H1 (cell line): ENCODE data around the gene IQGAP1. TPM values are rescaled to one million over a fixed set of nuclear protein-coding genes. Genes with fewer than 3 reads are reported as not detected.

Source experiments
- CTCF ChIA-PET: fragments of 300-600 bp; sonication (Branson Sonifier 250); formaldehyde crosslinking; loops from one replicate; lab custom pipeline; 2021; ENCODE audit not compliant: partially characterized antibody; lab: Charles Lee
- POLR2A ChIA-PET: fragments of 300-600 bp; sonication (Branson Sonifier 250); formaldehyde crosslinking; loops from one replicate; lab custom pipeline; 2021; ENCODE audit warnings: inconsistent platforms; ENCODE audit not compliant: partially characterized antibody; lab: Charles Lee
- DNase-seq, 2 experiments: peaks; one replicate each; pipeline versions ENCODE4 v3.0.0 to v3.0.0-alpha.2; 2010 to 2022; ENCODE audit warnings: low spot score in 2 of 2, low read depth in 1 of 2, mixed read lengths in 1 of 2
- FAIRE-seq: peaks from 2 replicates; lab custom pipeline; 2011; peaks lifted over from hg19 to GRCh38; lab: Jason Lieb, UNC
- H2AFZ ChIP-seq: 2 replicates; pipeline ENCODE4 v1.8.1; 2012; ENCODE audit warnings: low read length, inconsistent platforms
- H2AK5ac ChIP-seq: 2 replicates; pipeline ENCODE4 v1.6.1; 2013; ENCODE audit warnings: low read depth, low read length
- H2BK120ac ChIP-seq: replicated peaks from 2 replicates; pipeline ENCODE3; 2013; ENCODE audit warnings: low read depth, low read length, inconsistent platforms
- H2BK12ac ChIP-seq: 2 replicates; pipeline ENCODE4 v1.6.1; 2013; ENCODE audit warnings: low read depth, low read length
- H2BK15ac ChIP-seq: 2 replicates; pipeline ENCODE4 v1.6.1; 2013; ENCODE audit warnings: low read length
- H2BK20ac ChIP-seq: 2 replicates; pipeline ENCODE4 v1.6.1; 2013; ENCODE audit warnings: low read length
- H2BK5ac ChIP-seq: 2 replicates; pipeline ENCODE4 v1.6.1; 2013; ENCODE audit warnings: low read depth, low read length
- H3K14ac ChIP-seq: 2 replicates; pipeline ENCODE4 v1.6.1; 2013; ENCODE audit warnings: inconsistent platforms; ENCODE audit not compliant: insufficient read length
- H3K18ac ChIP-seq: 2 replicates; pipeline ENCODE4 v1.6.1; 2013; ENCODE audit warnings: low read length; ENCODE audit errors: extremely low read depth
- H3K23ac ChIP-seq: 2 replicates; pipeline ENCODE4 v1.6.1; 2013; ENCODE audit warnings: inconsistent platforms; ENCODE audit not compliant: insufficient read length
- H3K23me2 ChIP-seq: 2 replicates; pipeline ENCODE4 v1.6.1; 2013; ENCODE audit warnings: low read depth, low read length
- H3K27ac ChIP-seq: 2 replicates; pipeline ENCODE4 v1.6.1; 2011; ENCODE audit warnings: low read depth, low read length, inconsistent platforms
- H3K27me3 ChIP-seq, 4 experiments: replicated peaks in 1 of 4; 1 replicate in 1 of 4; 2 replicates in 3 of 4; pipeline versions ENCODE4 v1.6.1 to v1.8.1; 2011 to 2013; ENCODE audit warnings: low read length in 3 of 4, mild to moderate bottlenecking in 3 of 4, inconsistent platforms in 2 of 4, mixed read lengths in 2 of 4, moderate library complexity in 1 of 4; ENCODE audit not compliant: control insufficient read depth in 3 of 4, insufficient read depth in 3 of 4; ENCODE audit errors: extremely low read depth in 1 of 4
- H3K36me3 ChIP-seq, 4 experiments: 2 replicates each; pipeline versions ENCODE4 v1.6.1 to v1.8.1; 2011 to 2013; ENCODE audit warnings: mild to moderate bottlenecking in 4 of 4, low read length in 3 of 4, moderate library complexity in 2 of 4, control low read depth in 1 of 4, inconsistent platforms in 1 of 4; ENCODE audit not compliant: insufficient read depth in 4 of 4, control insufficient read depth in 2 of 4
- H3K4ac ChIP-seq: replicated peaks from 2 replicates; pipeline ENCODE3; 2013; ENCODE audit warnings: low read length, low read depth, mixed read lengths, inconsistent platforms; ENCODE audit not compliant: insufficient read length
- H3K4me1 ChIP-seq, 4 experiments: replicated peaks in 1 of 4; 1 replicate in 1 of 4; 2 replicates in 3 of 4; pipeline versions ENCODE4 v1.6.1 to v1.8.1; 2011 to 2013; ENCODE audit warnings: low read length in 3 of 4, inconsistent platforms in 2 of 4, mixed read lengths in 1 of 4; ENCODE audit not compliant: insufficient read depth in 4 of 4, control insufficient read depth in 3 of 4
- H3K4me2 ChIP-seq, 2 experiments: 2 replicates each; pipeline versions ENCODE4 v1.6.1 to v1.8.1; 2011 to 2013; ENCODE audit warnings: low read depth in 2 of 2, low read length in 2 of 2, control low read depth in 1 of 2, inconsistent platforms in 1 of 2, mild to moderate bottlenecking in 1 of 2; ENCODE audit not compliant: insufficient read depth in 1 of 2
- H3K4me3 ChIP-seq, 4 experiments: fragments of 200-600, 300-600 bp in 1 of 4; sonication (generic), shearing (Covaris generic), sonication (Bioruptor Twin) in 1 of 4; 2 replicates each; pipeline versions ENCODE4 v1.5.1 to v1.8.1; 2011 to 2016; ENCODE audit warnings: low read length in 4 of 4, low read depth in 3 of 4, control low read depth in 2 of 4, inconsistent platforms in 2 of 4, mild to moderate bottlenecking in 2 of 4, mixed read lengths in 1 of 4, moderate library complexity in 1 of 4; ENCODE audit not compliant: insufficient read depth in 2 of 4; ENCODE audit errors: extremely low read depth in 1 of 4
- H3K56ac ChIP-seq: replicated peaks from 2 replicates; pipeline ENCODE3; 2013; ENCODE audit warnings: low read depth, mild to moderate bottlenecking, mixed read lengths, low read length, inconsistent platforms; ENCODE audit not compliant: insufficient read length
- H3K79me1 ChIP-seq: 2 replicates; pipeline ENCODE4 v1.6.1; 2013; ENCODE audit warnings: low read depth, low read length, control low read depth
- H3K79me2 ChIP-seq, 2 experiments: 2 replicates each; pipeline versions ENCODE4 v1.6.1 to v1.8.1; 2012 to 2013; ENCODE audit warnings: low read length in 2 of 2, mild to moderate bottlenecking in 2 of 2, inconsistent platforms in 1 of 2; ENCODE audit not compliant: insufficient read depth in 2 of 2, control insufficient read depth in 1 of 2
- H3K9ac ChIP-seq, 4 experiments: replicated peaks in 1 of 4; 1 replicate in 1 of 4; 2 replicates in 3 of 4; pipeline versions ENCODE4 v1.6.1 to v1.8.1; 2011 to 2013; ENCODE audit warnings: low read depth in 3 of 4, low read length in 3 of 4, control low read depth in 2 of 4, mild to moderate bottlenecking in 2 of 4, moderate library complexity in 2 of 4, inconsistent platforms in 1 of 4; ENCODE audit errors: extremely low read depth in 1 of 4
- H3K9me3 ChIP-seq, 2 experiments: 2 replicates each; pipeline versions ENCODE4 v1.6.1 to v1.8.1; 2012 to 2013; ENCODE audit warnings: mild to moderate bottlenecking in 2 of 2, moderate library complexity in 2 of 2, control low read depth in 1 of 2, inconsistent platforms in 1 of 2, low read depth in 1 of 2, low read length in 1 of 2, mixed read lengths in 1 of 2; ENCODE audit not compliant: insufficient read depth in 2 of 2
- H4K20me1 ChIP-seq, 2 experiments: replicated peaks in 1 of 2; 2 replicates each; pipeline versions ENCODE3 to v1.8.1; 2011 to 2013; ENCODE audit warnings: inconsistent platforms in 2 of 2, low read length in 2 of 2, mild to moderate bottlenecking in 1 of 2; ENCODE audit not compliant: insufficient read depth in 2 of 2, control insufficient read depth in 1 of 2
- H4K5ac ChIP-seq: 2 replicates; pipeline ENCODE4 v1.6.1; 2013; ENCODE audit warnings: low read length, low read depth, mixed read lengths, inconsistent platforms; ENCODE audit not compliant: insufficient read length
- H4K8ac ChIP-seq: 2 replicates; pipeline ENCODE4 v1.8.0; 2013; ENCODE audit warnings: mild to moderate bottlenecking, moderate library complexity, low read length, inconsistent platforms; ENCODE audit not compliant: insufficient read depth; ENCODE audit errors: extremely low read depth
- H4K91ac ChIP-seq: replicated peaks from 2 replicates; pipeline ENCODE3; 2013; ENCODE audit warnings: low read length, mixed read lengths, inconsistent platforms; ENCODE audit not compliant: insufficient read length
- CHD1 ChIP-seq: IDR thresholded peaks from 2 replicates; pipeline ENCODE4 v1.6.1; 2012; ENCODE audit warnings: low read depth, low read length, improper control_type of control experiment
- CHD2 ChIP-seq: IDR thresholded peaks from 2 replicates; pipeline ENCODE4 v1.6.1; 2012; ENCODE audit warnings: low read length, improper control_type of control experiment
- EGR1 ChIP-seq: IDR thresholded peaks from 2 replicates; pipeline ENCODE4 v1.6.1; 2011; ENCODE audit warnings: low read depth, low read length, borderline replicate concordance
- GABPA ChIP-seq: IDR thresholded peaks from 2 replicates; pipeline ENCODE4 v1.6.1; 2011; ENCODE audit warnings: mild to moderate bottlenecking, low read length, moderate library complexity, borderline replicate concordance; ENCODE audit not compliant: insufficient read depth
- PHF8 ChIP-seq: fragments of 200-600 bp; sonication (generic); conservative IDR thresholded peaks from 2 replicates; pipeline ENCODE4 v1.7.1; 2012; ENCODE audit warnings: low read depth, mild to moderate bottlenecking, inconsistent platforms, low read length, moderate library complexity
- POLR2AphosphoS5 ChIP-seq: IDR thresholded peaks from 2 replicates; pipeline ENCODE4 v1.6.1; 2011; ENCODE audit warnings: low read depth, low read length
- SIN3A ChIP-seq, 2 experiments: IDR thresholded peaks in 1 of 2; conservative IDR thresholded peaks in 1 of 2; 2 replicates each; pipeline ENCODE4 v1.6.1; 2011 to 2012; ENCODE audit warnings: low read length in 2 of 2, improper control_type of control experiment in 1 of 2, low read depth in 1 of 2, mild to moderate bottlenecking in 1 of 2
- TBP ChIP-seq: IDR thresholded peaks from 2 replicates; pipeline ENCODE4 v1.6.1; 2011; ENCODE audit warnings: low read depth, low read length, improper control_type of control experiment
- TCF12 ChIP-seq: IDR thresholded peaks from 2 replicates; pipeline ENCODE4 v1.6.1; 2011; ENCODE audit warnings: low read depth, mild to moderate bottlenecking, low read length
- YY1 ChIP-seq: IDR thresholded peaks from 2 replicates; pipeline ENCODE4 v1.6.1; 2011; ENCODE audit warnings: low read depth, mild to moderate bottlenecking, low read length
- WGBS, 2 experiments: shearing (Covaris generic) in 1 of 2; methylation state at CpG; one replicate each; pipeline versions ENCODE4 v1.1.6 to v1.1.7; 2013 to 2015; ENCODE audit warnings: low lambda C conversion rate in 2 of 2, mixed read lengths in 2 of 2, inconsistent platforms in 1 of 2, low coverage in 1 of 2, missing lambda C conversion rate in 1 of 2; ENCODE audit not compliant: insufficient replicate concordance in 2 of 2, insufficient coverage in 1 of 2, insufficient read length in 1 of 2; ENCODE audit errors: extremely low coverage in 1 of 2, missing lambda C conversion rate in 1 of 2; 5-methylcytosine and 5-hydroxymethylcytosine counted together
- polyA plus RNA-seq, 7 experiments: library from polyadenylated mRNA; depleted of rRNA in 3 of 7; stranded (reverse) in 5 of 7; unstranded in 2 of 7; fragments of >200 nt in 5 of 7; fragments of 200-250 nt in 2 of 7; gene quantifications; 1 replicate in 5 of 7; 2 replicates in 1 of 7; 4 replicates in 1 of 7; pipeline versions ENCODE4 v1.2.1 to v1.2.3, GENCODE V29; 2011 to 2013; ENCODE audit warnings: missing spikeins in 2 of 7, mixed read lengths in 2 of 7
- total RNA-seq: library from RNA; stranded (reverse); fragmentation: NEBNext Ultra II Directional; extraction: Animal tissue kit (Norgen Biotek cat#: 25700); gene quantifications from 2 replicates; pipeline ENCODE4 v1.2.1, GENCODE V29; 2021

Gene IQGAP1
- total and polyA plus RNA-seq, 2 of the 8 experiments (the other 6 are each of a cell fraction or from before 2014, with no cell fraction given): 56.0 to 138 TPM

GRCh38 chr15:90338532-90338931, 49.5 kb upstream of the IQGAP1 start:
- no peak overlapping the region for H3K9ac ChIP-seq
- no peak overlapping the region for H2AFZ ChIP-seq
- no peak overlapping the region for H3K18ac ChIP-seq
- no peak overlapping the region for H2BK120ac ChIP-seq
- no peak overlapping the region for H3K4me2 ChIP-seq
- H3K79me2 ChIP-seq: no peaks in the 10 kb centered on the region
- no peak overlapping the region for H4K5ac ChIP-seq
- H3K36me3 ChIP-seq: no peaks in the 10 kb centered on the region
- no peaks in the 10 kb centered on the region; the same call in 1 of the 2 replicates for H3K79me1 ChIP-seq
- POLR2A ChIA-PET: no interaction called here
- DNase-seq: no peak
- no peak overlapping the region for H2BK12ac ChIP-seq
- no peak overlapping the region for H2AK5ac ChIP-seq
- WGBS, 2 experiments: 82% methylated on average over 1 of the region's 1 CpG; no CpG with 5 or more reads in 1 of the 2 experiments
- no peaks in the 10 kb centered on the region for H3K9me3 ChIP-seq
- no peaks in the 10 kb centered on the region for H3K23me2 ChIP-seq
- H4K20me1 ChIP-seq: no peaks in the 10 kb centered on the region
- no peak overlapping the region for H2BK15ac ChIP-seq
- no peak for TF ChIP-seq PHF8
- TF ChIP-seq GABPA: no peak
- no peak for TF ChIP-seq YY1
- no peak for TF ChIP-seq CHD1
- TF ChIP-seq EGR1: no peak
- no peak for TF ChIP-seq POLR2AphosphoS5
- TF ChIP-seq TBP: no peak
- TF ChIP-seq TCF12: no peak
- no peak for TF ChIP-seq SIN3A (conservative IDR thresholded peaks at IDR 0.05 in 1 of 2, IDR thresholded peaks at IDR 0.05 in 1 of 2; ENCODE audit: low read depth in 1 of 2, low read length in 2 of 2)
- TF ChIP-seq CHD2: no peak
- no peak overlapping the region for H3K14ac ChIP-seq
- no peak overlapping the region for H3K4me3 ChIP-seq
- H3K4ac ChIP-seq: no peak overlapping the region
- CTCF ChIA-PET: interaction anchor here (0.6 to 2.2 kb wide), 2 partner anchors 19 to 361 kb away, joined by 3 to 9 read pairs; no protein-coding TSS in a partner anchor
- no peak overlapping the region for H4K91ac ChIP-seq
- H3K4me1 ChIP-seq: no peaks in the 10 kb centered on the region
- no peak overlapping the region for H3K56ac ChIP-seq
- H3K27ac ChIP-seq: no peak overlapping the region
- no peak overlapping the region for H2BK5ac ChIP-seq
- H3K27me3 ChIP-seq: no peaks in the 10 kb centered on the region
- no peak overlapping the region for H4K8ac ChIP-seq
- H3K23ac ChIP-seq: no peak overlapping the region
- no peak overlapping the region for H2BK20ac ChIP-seq
- FAIRE-seq: no peak
